Neutrophil (primary cell): ENCODE measurements around the gene CTSO.

ENCODE experiments used
- H3K27ac ChIP-seq: fragments of 200-600 bp; sonication (generic); 2 replicates; pipeline ENCODE4 v1.5.1; 2016; ENCODE audit warnings: mild to moderate bottlenecking, moderate library complexity
- H3K27me3 ChIP-seq: fragments of 200-600 bp; sonication (generic); 2 replicates; pipeline ENCODE4 v1.6.0; 2016; ENCODE audit warnings: mild to moderate bottlenecking
- H3K36me3 ChIP-seq: fragments of 200-600 bp; sonication (generic); 2 replicates; pipeline ENCODE4 v1.5.1; 2017
- H3K4me1 ChIP-seq, 2 experiments: fragments of 200-600 bp in 1 of 2; sonication (generic) in 1 of 2; 1 replicate in 1 of 2; 2 replicates in 1 of 2; pipeline versions ENCODE4 v1.5.1 to v1.6.1; 2013 to 2016; ENCODE audit warnings: low read depth in 1 of 2, low read length in 1 of 2, mild to moderate bottlenecking in 1 of 2, moderate library complexity in 1 of 2; ENCODE audit not compliant: control insufficient read depth in 1 of 2, insufficient read depth in 1 of 2
- H3K4me3 ChIP-seq, 2 experiments: fragments of 200-600 bp in 1 of 2; sonication (generic) in 1 of 2; 1 replicate in 1 of 2; 2 replicates in 1 of 2; pipeline ENCODE4 v1.5.1; 2013 to 2016; ENCODE audit warnings: low read depth in 1 of 2, low read length in 1 of 2, mild to moderate bottlenecking in 1 of 2, moderate library complexity in 1 of 2
- H3K9me3 ChIP-seq: fragments of 200-600 bp; sonication (generic); 2 replicates; pipeline ENCODE4 v1.5.1; 2016
- TF ChIP-seq, protein P1 (sequence below): fragments of 200-600 bp; sonication (generic); IDR thresholded peaks from 2 replicates; pipeline ENCODE4 v1.5.1; 2016; ENCODE audit warnings: antibody characterized with exemption

Gene CTSO

DNA sequence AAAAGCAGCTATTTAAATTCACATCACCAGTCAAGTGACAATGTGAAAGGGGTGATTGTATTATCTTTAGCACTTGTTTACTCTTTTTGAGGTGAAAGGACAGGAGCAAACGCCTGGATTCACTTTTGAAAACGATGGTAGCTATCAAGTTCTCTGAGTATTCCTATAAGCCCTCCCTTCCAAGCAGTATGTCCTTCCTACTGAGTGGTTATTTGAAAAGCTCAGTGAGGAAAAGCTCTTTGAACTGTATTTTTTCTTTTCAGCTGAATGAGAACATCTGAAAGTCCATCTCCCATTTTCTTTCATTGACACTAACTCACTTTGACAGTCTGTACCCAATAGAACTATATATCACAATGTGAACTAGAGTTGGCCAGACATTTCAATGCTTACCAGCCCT is 9.1 kb upstream of the CTSO start:
- Histone ChIP-seq H3K27ac (no peak overlapping the region), H3K9me3 (no peaks in the 10 kb centered on the region), H3K27me3 (no peaks in the 10 kb centered on the region), H3K4me3 (no peak overlapping the region), H3K36me3 (no peaks in the 10 kb centered on the region), H3K4me1 (no peaks in the 10 kb centered on the region)
- TF ChIP-seq, protein P1, sequence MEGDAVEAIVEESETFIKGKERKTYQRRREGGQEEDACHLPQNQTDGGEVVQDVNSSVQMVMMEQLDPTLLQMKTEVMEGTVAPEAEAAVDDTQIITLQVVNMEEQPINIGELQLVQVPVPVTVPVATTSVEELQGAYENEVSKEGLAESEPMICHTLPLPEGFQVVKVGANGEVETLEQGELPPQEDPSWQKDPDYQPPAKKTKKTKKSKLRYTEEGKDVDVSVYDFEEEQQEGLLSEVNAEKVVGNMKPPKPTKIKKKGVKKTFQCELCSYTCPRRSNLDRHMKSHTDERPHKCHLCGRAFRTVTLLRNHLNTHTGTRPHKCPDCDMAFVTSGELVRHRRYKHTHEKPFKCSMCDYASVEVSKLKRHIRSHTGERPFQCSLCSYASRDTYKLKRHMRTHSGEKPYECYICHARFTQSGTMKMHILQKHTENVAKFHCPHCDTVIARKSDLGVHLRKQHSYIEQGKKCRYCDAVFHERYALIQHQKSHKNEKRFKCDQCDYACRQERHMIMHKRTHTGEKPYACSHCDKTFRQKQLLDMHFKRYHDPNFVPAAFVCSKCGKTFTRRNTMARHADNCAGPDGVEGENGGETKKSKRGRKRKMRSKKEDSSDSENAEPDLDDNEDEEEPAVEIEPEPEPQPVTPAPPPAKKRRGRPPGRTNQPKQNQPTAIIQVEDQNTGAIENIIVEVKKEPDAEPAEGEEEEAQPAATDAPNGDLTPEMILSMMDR, result no peak

DNA sequence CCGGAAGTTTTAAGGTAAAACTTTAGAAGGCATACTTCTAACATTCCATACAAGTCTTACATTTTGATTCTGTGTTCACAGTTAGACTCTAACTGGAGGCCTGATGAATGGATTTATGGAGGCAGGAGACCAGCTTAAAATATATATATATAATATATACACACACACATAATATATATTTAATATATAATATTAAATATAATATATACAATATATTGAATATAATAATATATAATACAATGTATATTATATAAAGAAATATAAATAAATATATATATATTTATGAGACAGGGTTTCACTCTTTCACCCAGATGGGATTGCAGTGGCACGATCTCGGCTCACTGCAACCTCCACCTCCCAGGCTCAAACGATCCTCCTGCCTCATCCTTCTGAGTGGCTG is 7.9 kb upstream of the CTSO start:
- Histone ChIP-seq H3K4me3 (no peak overlapping the region), H3K27ac (no peak overlapping the region), H3K9me3 (no peaks in the 10 kb centered on the region), H3K4me1 (no peaks in the 10 kb centered on the region), H3K27me3 (no peaks in the 10 kb centered on the region), H3K36me3 (no peaks in the 10 kb centered on the region)
- TF ChIP-seq, protein P1, result no peak

DNA sequence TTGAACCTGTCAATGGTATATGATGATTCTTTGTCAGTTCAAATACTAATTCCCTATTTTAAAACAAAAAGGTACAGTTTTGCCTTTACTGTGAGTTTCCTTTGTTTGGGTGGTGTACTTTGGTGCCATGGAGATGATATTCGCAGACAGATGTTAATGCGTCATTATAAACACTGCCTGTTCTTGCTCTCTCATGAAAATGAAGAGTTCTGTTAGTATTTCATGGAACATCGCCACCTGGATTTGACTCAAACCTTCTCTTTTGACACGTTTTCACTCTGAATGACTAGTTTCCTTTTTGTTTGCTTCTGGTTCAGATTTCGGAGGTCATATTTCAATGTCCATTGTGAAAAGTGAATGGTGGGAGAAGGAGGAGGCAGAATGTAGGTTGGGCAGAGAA is 6.9 kb upstream of the CTSO start:
- no peaks in the 10 kb centered on the region for H3K9me3 ChIP-seq
- no peaks in the 10 kb centered on the region for H3K36me3 ChIP-seq
- no peaks in the 10 kb centered on the region for H3K4me1 ChIP-seq
- H3K27me3 ChIP-seq, result peaks cover 3% of the 10 kb centered on the region
- no peak overlapping the region for H3K27ac ChIP-seq
- TF ChIP-seq, protein P1, result no peak
- H3K4me3 ChIP-seq, result no peak overlapping the region

DNA sequence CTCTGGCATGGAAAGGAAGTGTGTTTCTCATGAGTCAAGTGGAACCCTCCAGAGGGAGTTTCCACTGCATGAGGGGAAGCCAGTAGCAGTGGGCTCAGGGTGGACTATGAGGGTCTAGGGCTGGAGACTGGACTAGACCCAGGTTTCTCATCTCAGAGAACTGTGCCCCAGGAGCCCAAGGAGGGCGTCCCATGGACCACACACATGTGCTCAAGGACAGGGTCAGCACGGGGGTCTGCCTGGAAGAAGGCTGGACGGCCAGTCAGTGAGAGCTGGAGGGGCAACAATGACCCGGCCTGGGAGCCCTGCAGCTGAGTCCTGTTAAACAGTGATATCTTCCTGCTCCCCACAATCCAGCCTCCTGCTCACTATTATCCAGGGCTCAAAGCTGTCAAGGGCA is 5.8 kb upstream of the CTSO start:
- H3K36me3 ChIP-seq, result no peaks in the 10 kb centered on the region
- no peaks in the 10 kb centered on the region for H3K9me3 ChIP-seq
- TF ChIP-seq, protein P1, result no peak
- no peaks in the 10 kb centered on the region for H3K4me1 ChIP-seq
- H3K27me3 ChIP-seq, result peaks cover 7% of the 10 kb centered on the region
- H3K27ac ChIP-seq, result no peak overlapping the region
- no peak overlapping the region for H3K4me3 ChIP-seq

DNA sequence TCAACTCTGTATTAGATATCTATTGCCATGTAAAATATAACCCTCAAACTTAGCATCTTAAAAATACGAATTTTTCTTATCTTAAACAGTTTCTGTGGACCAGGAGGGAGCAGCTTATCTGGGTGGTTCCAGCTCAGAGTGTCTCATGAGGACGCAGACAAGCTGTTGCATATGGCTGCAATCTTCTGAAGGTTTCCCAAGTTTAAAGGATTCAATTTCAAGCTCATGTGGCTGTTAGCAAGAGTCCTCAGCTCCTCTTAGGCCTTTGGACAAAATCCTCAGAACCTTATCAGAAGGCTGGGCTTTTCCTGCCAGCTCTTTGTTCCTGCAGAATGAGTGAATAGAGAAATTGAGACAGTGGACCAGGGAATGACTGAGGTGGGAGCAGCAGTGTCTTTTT is 2.8 kb upstream of the CTSO start:
- TF ChIP-seq, protein P1, result no peak
- H3K4me3 ChIP-seq, result no peak overlapping the region
- H3K27ac ChIP-seq, result no peak overlapping the region
- H3K36me3 ChIP-seq, result no peaks in the 10 kb centered on the region
- H3K27me3 ChIP-seq, result peaks cover 7% of the 10 kb centered on the region
- no peaks in the 10 kb centered on the region for H3K9me3 ChIP-seq
- peaks cover 0 to 3% of the 10 kb centered on the region in 2 experiments for H3K4me1 ChIP-seq

DNA sequence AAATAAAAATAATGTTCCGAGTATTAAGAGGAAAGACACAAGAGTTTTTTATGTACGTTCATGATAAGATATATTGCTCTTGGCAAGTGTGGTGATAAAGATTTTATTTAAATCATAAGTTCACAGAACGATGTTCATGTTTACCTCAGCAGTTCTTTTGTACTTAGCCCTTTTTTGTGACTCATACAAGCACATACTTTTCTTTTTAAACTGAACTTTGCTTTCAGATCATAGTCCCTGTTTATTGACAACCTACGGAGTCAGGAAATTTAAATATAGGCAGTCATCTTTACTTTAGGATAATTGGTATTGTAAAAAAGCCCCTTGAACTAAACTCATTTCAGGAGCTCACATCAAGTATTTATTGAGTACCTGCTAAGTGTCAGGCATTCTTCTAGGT is 1.3 kb upstream of the CTSO start:
- no peak overlapping the region for H3K27ac ChIP-seq
- TF ChIP-seq, protein P1, result no peak
- peaks cover 7% of the 10 kb centered on the region for H3K27me3 ChIP-seq
- H3K36me3 ChIP-seq, result no peaks in the 10 kb centered on the region
- H3K4me3 ChIP-seq, result no peak overlapping the region
- H3K9me3 ChIP-seq, result no peaks in the 10 kb centered on the region
- H3K4me1 ChIP-seq, result peaks cover 0 to 3% of the 10 kb centered on the region in 2 experiments
